ENCODE data around the gene TPST2. TPM values are rescaled to one million over a fixed set of nuclear protein-coding genes. Genes with fewer than 3 reads are reported as not detected.

The TPST2 gene
- total RNA-seq, 2 donors from 2014 or later, result 18.2 to 40.7 TPM

DNA sequence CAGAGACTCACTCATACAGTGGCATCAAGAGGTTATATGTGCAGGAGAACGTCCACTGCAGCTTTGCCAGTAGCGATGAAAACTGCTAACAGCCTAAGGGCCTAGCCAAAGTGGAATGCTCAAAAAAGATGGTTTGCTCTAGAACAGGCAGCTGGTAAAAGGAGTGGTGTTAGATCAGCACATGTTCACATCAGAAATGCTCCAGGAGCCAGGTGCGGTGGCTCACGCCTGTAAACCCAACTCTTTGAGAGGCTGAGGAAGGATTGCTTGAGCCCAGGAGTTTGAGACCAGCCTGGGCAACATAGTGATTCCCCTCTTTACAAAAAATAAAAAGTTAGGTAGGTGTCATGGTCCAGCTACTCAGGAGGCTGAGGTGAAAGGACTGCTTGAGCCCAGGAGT, 67.3 kb downstream of the TPST2 start:
- Mint-ChIP-seq H3K27me3 (no peaks in the 10 kb centered on the region), H3K36me3 (ENCODE audit: low read depth) (peaks cover 3% of the 10 kb centered on the region), H3K4me1 (no peaks in the 10 kb centered on the region), H3K27ac (no peak overlapping the region), H3K4me3 (no peak overlapping the region)
- DNase-seq (no peak), ATAC-seq (no peak)
- H3K9me3 ChIP-seq (ENCODE audit: control insufficient read depth, low read length, poor library complexity, severe bottlenecking), result no peaks in the 10 kb centered on the region

DNA sequence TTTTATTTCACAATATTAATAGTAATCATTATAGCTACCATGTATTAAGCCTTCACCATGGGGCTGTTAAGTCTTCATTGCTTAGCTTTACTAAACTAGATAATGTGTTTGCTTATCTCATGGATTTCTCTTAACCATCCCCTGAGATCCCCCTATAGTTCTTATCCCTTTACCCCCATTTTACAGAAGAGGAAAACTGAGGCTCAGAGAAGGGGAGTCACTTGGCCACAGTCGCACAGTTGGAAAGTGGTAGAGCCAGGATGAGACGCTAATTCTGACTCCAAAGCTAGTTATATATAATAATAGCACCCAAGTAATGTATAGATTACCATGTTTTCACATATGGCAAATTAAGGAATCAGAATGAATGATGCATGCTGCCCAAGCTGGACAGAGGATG, 67.9 kb downstream of the TPST2 start:
- no peak overlapping the region for H3K27ac Mint-ChIP-seq
- H3K4me1 Mint-ChIP-seq, result no peaks in the 10 kb centered on the region
- H3K9me3 ChIP-seq (ENCODE audit: control insufficient read depth, low read length, poor library complexity, severe bottlenecking), result no peaks in the 10 kb centered on the region
- H3K27me3 Mint-ChIP-seq, result no peaks in the 10 kb centered on the region
- no peak for ATAC-seq
- H3K36me3 Mint-ChIP-seq (ENCODE audit: low read depth), result peaks cover 3% of the 10 kb centered on the region
- no peak overlapping the region for H3K4me3 Mint-ChIP-seq
- no peak for DNase-seq

DNA sequence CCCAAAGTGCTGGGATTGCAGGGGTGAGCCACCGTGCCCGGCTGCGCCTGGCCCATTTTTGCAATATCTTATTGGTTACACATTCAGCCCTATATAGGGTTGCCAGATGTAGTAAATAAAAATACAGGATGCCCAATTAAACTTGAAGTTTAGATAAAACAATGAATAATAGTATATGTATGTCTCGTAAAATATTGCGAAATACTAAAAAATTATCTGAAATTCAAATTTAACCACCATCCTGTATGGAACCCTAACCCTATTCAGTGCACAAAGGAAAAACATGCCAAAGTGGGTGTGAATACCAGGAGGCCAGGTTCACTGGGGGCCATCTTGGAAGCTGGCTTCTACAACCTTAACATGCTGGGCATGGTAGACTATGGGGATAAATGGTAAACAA, 72.5 kb downstream of the TPST2 start:
- Mint-ChIP-seq H3K27me3 (no peaks in the 10 kb centered on the region), H3K36me3 (ENCODE audit: low read depth) (peaks cover 1% of the 10 kb centered on the region), H3K27ac (no peak overlapping the region), H3K4me3 (no peak overlapping the region), H3K4me1 (peaks cover 9% of the 10 kb centered on the region)
- no peak for ATAC-seq
- no peak for DNase-seq
- no peaks in the 10 kb centered on the region for H3K9me3 ChIP-seq (ENCODE audit: control insufficient read depth, low read length, poor library complexity, severe bottlenecking)

DNA sequence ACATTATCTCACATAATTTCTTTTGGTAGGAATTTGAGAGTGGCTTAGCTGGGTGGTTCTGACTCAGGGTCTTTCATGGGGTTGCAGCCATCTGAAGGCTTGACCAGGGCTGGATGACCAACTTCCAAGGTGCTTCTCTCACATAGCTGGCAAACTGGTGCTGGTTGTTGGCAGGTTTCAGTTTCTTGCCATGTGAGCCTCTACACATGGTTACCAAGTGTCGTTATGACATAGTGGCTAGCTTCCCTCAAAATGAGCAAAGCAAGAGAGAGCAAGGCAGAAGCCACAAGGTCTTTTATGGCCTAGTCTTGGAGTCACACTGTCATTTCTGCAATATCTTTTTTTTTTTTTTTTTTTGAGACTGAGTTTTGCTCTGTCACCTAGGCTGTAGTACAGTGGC, 73.4 kb downstream of the TPST2 start:
- ATAC-seq (no peak), DNase-seq (no peak)
- Mint-ChIP-seq H3K27me3 (no peaks in the 10 kb centered on the region), H3K36me3 (ENCODE audit: low read depth) (peaks cover 5% of the 10 kb centered on the region), H3K4me3 (no peak overlapping the region), H3K4me1 (peaks cover 13% of the 10 kb centered on the region), H3K27ac (no peak overlapping the region)
- H3K9me3 ChIP-seq (ENCODE audit: control insufficient read depth, low read length, poor library complexity, severe bottlenecking), result no peaks in the 10 kb centered on the region

DNA sequence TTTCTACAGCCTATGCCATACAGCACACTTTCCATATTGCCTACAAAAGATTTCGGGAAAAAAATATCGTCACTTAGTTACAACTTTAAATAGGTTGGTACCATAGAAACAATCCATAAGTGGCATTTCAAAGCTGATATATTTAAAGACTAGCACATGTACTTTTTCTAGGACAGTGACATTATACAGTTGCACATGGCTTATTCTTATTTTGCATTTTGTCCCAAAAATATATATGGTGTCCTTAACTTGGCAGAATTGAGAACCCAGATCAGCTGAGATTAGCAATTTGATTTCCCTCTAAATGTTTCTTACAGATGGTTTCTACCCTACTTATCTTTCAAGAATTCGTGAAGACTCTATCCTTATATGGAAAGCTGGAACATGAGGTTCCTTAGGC, 74.0 kb downstream of the TPST2 start:
- ATAC-seq, result no peak
- peaks cover 5% of the 10 kb centered on the region for H3K36me3 Mint-ChIP-seq (ENCODE audit: low read depth)
- no peak for DNase-seq
- H3K9me3 ChIP-seq (ENCODE audit: control insufficient read depth, low read length, poor library complexity, severe bottlenecking), result no peaks in the 10 kb centered on the region
- no peak overlapping the region for H3K4me3 Mint-ChIP-seq
- no peak overlapping the region for H3K27ac Mint-ChIP-seq
- peaks cover 16% of the 10 kb centered on the region for H3K4me1 Mint-ChIP-seq
- H3K27me3 Mint-ChIP-seq, result no peaks in the 10 kb centered on the region

DNA sequence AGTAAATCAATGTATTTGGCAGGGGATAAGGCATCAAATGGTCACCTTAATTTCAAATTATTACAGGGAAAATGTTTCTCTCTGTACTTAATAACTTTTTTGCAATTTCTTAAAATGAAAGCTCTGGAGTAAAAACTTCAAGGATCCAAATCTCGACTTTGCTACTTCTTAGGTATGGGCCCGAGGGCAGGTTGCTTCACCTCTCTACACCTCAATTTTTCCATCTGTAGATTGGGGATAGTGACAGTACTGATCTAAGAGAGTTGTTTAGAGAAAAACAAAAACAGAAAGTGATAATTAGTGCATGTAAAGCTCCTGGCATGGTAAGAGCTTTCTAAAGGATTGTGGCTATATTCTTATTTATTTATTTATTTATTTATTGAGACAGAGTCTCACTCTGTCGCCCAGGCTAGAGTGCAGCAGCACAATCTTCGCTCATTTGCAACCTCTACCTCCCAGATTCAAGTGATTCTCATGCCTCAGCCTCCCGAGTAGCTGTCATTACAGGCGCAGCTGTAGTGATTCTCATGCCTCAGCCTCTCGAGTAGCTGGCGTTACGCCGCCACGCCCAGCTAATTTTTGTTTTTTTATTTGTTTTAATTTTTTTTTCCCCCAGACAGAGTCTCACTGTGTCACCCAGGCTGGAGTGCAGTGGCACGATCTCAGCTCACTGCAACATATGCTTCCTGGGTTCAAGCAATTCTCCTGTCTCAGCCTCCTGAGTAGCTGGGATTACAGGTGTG, 75.3 kb downstream of the TPST2 start:
- no peaks in the 10 kb centered on the region for H3K9me3 ChIP-seq (ENCODE audit: control insufficient read depth, low read length, poor library complexity, severe bottlenecking)
- ATAC-seq (no peak), DNase-seq (no peak)
- Mint-ChIP-seq H3K4me1 (peaks cover 22% of the 10 kb centered on the region), H3K27me3 (no peaks in the 10 kb centered on the region), H3K27ac (no peak overlapping the region), H3K36me3 (ENCODE audit: low read depth) (peaks cover 5% of the 10 kb centered on the region), H3K4me3 (no peak overlapping the region)

DNA sequence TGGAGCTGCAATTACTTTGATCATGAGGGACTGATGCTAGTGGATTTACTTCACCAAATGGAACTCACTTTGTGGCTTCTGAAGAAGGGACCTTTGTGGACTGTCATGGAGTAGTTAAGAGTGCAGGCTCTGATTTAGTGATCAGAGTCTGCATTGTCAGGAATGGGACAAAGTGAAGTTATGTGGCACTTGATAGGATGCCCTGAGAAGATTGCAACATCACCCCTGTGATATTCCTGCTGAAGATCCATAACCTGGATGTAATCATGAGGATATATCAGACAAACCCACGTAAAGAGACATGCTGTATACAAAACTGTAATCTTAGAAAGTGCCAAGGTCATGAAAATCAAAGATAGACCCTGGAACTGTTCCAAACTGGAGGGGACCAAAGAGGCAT, 76.1 kb downstream of the TPST2 start:
- H3K36me3 Mint-ChIP-seq (ENCODE audit: low read depth), result peaks cover 10% of the 10 kb centered on the region
- H3K27me3 Mint-ChIP-seq, result no peaks in the 10 kb centered on the region
- no peaks in the 10 kb centered on the region for H3K9me3 ChIP-seq (ENCODE audit: control insufficient read depth, low read length, poor library complexity, severe bottlenecking)
- H3K4me3 Mint-ChIP-seq, result no peak overlapping the region
- H3K4me1 Mint-ChIP-seq, result peaks cover 28% of the 10 kb centered on the region
- no peak for DNase-seq
- ATAC-seq, result no peak
- peak overlapping the region; percentile 99 for H3K27ac Mint-ChIP-seq

DNA sequence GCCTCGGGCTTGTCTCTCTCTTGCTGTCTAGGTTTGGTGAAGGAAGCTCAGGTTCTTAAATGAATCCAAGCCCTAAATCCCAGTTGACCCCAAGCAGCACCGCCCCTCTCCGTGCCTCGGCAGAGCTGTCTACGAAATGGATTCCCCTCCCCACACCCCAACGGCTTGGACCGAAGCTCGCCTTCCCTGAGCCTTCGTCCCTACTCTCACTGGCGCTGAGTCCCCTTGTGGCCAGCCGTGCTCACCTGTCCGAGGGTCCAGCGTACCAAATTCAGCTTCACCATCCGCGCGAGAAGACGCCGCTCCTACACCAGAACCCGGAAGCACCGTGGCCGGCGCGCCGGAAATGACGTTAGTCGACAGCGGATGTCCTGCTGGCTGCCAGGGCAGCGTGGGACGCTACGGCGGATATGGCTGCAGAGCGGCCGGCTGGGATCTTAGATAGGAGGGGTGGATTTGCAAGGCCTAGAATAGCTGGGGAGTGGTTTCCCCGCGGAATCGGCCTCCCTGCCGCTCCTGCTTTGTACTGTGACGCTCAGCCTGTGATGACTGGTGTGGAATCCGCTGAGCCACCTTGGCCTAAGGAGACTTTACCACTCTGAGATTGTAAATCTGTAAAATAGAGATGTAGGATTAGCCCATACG, 77.7 kb downstream of the TPST2 start, which contains the start of gene TFIP11:
Gene TFIP11, minus strand, starts transcription at position 325 of the 645 bp plus-strand sequence. CDS start 2,201 bp downstream, outside the sequence.
- Mint-ChIP-seq H3K27me3 (no peaks in the 10 kb centered on the region), H3K4me3 (peak within 1 kb of the TSS; percentile 99), H3K27ac (peak within 1 kb of the TSS; percentile 99), H3K4me1 (peaks cover 28% of the 10 kb centered on the region), H3K36me3 (ENCODE audit: low read depth) (peaks cover 10% of the 10 kb centered on the region)
- ATAC-seq (peak; percentile 96), DNase-seq (peak; percentile 76 to 81 (median 78))
- H3K9me3 ChIP-seq (ENCODE audit: control insufficient read depth, low read length, poor library complexity, severe bottlenecking), result no peaks in the 10 kb centered on the region

DNA sequence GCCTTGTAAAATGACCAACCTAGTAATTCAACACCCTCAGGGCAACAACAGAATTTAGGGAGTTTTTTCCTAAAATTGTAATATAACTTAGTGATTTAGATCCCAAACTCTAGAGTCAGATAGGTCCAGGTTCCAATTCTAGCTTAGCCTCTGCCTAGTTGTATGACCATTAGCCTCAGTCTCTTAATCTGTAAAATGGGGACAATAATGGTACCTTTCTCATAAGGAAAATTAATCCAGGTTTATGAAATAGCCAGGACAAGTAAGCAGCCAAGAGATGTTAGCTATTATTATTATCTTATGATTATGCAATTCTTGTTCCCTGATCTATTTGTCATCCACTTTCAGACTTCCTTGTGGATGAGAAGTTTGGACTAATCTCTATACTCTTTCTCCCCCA, 81.8 kb downstream of the TPST2 start:
- no peak for DNase-seq
- H3K27me3 Mint-ChIP-seq, result no peaks in the 10 kb centered on the region
- no peaks in the 10 kb centered on the region for H3K9me3 ChIP-seq (ENCODE audit: control insufficient read depth, low read length, poor library complexity, severe bottlenecking)
- ATAC-seq, result no peak
- H3K27ac Mint-ChIP-seq, result no peak overlapping the region
- H3K36me3 Mint-ChIP-seq (ENCODE audit: low read depth), result peaks cover 16% of the 10 kb centered on the region
- no peak overlapping the region for H3K4me3 Mint-ChIP-seq
- H3K4me1 Mint-ChIP-seq, result peaks cover 31% of the 10 kb centered on the region

DNA sequence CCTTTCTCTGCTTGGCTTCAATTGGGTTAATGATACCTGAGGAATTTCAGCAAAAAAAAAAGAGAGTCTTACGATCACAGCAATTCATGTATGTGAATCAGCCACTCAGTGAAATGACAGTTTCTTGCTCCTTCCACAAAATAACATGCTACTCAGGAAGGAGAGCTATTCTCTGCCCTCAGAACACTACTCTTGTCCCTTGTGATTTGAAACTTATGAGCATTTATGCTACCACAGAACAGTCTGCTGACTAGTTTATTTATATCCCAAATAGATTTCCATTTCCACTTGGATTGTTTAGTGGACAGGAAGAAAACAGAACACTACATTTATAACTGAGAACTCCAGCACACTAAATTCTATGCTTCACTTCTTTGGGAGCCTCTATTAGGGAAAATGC, 86.2 kb downstream of the TPST2 start:
- H3K4me3 Mint-ChIP-seq, result no peak overlapping the region
- H3K9me3 ChIP-seq (ENCODE audit: control insufficient read depth, low read length, poor library complexity, severe bottlenecking), result no peaks in the 10 kb centered on the region
- DNase-seq (no peak), ATAC-seq (no peak)
- H3K4me1 Mint-ChIP-seq, result peaks cover 17% of the 10 kb centered on the region
- H3K27me3 Mint-ChIP-seq, result no peaks in the 10 kb centered on the region
- peaks cover 10% of the 10 kb centered on the region for H3K36me3 Mint-ChIP-seq (ENCODE audit: low read depth)
- peak overlapping the region; percentile 81 for H3K27ac Mint-ChIP-seq

DNA sequence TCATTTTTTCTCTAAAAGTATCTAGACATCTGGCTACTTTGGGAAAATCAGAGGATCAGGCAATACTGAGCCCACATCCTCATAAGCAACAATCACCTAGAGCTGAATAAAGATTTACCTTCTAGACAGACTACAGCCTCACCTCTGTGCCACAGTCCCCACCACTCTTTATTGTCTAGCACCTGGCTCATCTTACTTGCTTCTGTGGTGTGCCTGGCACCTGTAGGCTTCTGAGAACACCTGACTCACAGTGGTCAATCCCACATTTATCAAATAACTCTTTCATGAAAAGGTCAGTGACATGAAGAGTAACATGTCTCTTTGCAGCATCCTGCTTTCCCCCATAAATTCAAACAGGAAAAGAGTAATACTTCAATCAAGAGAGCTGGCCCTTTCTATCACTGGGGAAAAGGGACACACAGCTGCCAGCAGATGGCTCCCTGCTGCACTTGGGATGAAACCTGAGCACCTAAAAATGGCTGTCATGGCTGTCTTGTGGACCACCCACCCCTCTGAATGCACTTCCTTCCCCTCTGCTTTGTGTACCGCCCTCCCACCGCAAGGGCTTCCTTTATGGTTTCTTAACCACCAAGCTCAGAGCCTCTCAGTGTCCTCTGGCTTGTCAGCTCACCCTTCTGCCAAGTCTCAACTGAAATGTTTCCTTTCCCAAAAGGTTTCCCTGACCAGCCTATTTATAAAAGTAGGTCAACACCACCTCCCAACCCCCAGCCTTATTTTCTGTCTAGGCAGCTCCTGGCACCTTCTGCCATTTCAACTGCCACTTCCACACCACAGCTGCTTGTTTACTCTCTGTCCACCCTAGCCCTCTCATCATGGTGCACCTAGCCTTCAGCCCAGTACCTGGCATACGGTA, 87.0 kb downstream of the TPST2 start:
- peaks cover 10% of the 10 kb centered on the region for H3K36me3 Mint-ChIP-seq (ENCODE audit: low read depth)
- no peaks in the 10 kb centered on the region for H3K9me3 ChIP-seq (ENCODE audit: control insufficient read depth, low read length, poor library complexity, severe bottlenecking)
- peak overlapping the region; percentile 80 for H3K4me3 Mint-ChIP-seq
- H3K27ac Mint-ChIP-seq, result peak overlapping the region; percentile 81
- ATAC-seq, result peak; percentile 93
- H3K4me1 Mint-ChIP-seq, result peaks cover 17% of the 10 kb centered on the region
- DNase-seq, result peak; percentile 30 to 39 (median 30)
- H3K27me3 Mint-ChIP-seq, result no peaks in the 10 kb centered on the region

DNA sequence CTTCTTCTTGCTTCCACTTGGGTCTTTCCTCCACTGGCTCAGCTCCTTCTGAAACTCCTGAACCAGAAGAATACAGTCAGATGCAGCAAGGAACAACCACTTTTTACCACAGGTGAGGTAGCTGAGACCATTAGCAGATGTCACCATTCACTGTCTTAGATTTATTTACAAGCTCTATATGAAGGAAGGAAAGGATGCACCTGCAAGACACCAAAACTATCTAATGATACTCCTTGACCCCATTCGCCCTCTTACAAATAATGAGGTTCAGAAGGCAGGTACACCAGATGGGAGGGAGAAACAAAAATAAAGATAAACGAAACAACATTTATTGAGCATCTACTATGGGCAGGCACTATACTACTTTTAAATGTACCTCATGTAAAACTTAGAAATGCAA, 87.9 kb downstream of the TPST2 start:
- no peaks in the 10 kb centered on the region for H3K9me3 ChIP-seq (ENCODE audit: control insufficient read depth, low read length, poor library complexity, severe bottlenecking)
- no peaks in the 10 kb centered on the region for H3K27me3 Mint-ChIP-seq
- H3K4me1 Mint-ChIP-seq, result peaks cover 17% of the 10 kb centered on the region
- ATAC-seq (no peak), DNase-seq (no peak)
- H3K4me3 Mint-ChIP-seq, result no peak overlapping the region
- no peak overlapping the region for H3K27ac Mint-ChIP-seq
- H3K36me3 Mint-ChIP-seq (ENCODE audit: low read depth), result peaks cover 13% of the 10 kb centered on the region

DNA sequence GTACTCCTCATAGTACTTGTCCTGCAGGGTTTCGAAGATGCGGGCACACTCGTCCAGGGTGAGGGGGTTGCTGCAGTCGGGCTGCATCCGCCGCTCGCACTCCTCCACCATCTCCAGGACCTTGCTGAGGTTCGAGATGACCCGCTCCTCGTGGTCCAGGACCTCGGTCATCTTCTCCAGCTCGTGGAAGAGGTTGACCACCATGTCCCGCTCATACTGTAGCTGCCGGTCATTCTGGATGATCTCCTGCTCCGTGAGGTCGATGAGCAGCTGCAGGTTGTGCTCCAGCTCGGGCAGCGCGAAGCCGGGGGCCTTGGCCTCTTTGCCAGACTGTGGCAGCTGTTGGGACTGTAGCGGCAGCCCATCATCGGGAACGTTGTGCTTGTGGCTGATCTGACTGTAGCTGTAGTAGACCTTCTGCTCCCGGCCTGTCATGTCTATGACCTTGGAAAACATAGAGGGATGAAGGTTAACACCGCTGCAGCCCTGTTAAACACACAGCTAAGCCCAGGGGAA, 90.7 kb downstream of the TPST2 start:
- no peaks in the 10 kb centered on the region for H3K9me3 ChIP-seq (ENCODE audit: control insufficient read depth, low read length, poor library complexity, severe bottlenecking)
- Mint-ChIP-seq H3K4me1 (peaks cover 14% of the 10 kb centered on the region), H3K4me3 (no peak overlapping the region), H3K27me3 (no peaks in the 10 kb centered on the region), H3K36me3 (ENCODE audit: low read depth) (peaks cover 12% of the 10 kb centered on the region), H3K27ac (peak overlapping the region; percentile 63)
- ATAC-seq (no peak), DNase-seq (no peak)

Data from T-helper 17 cell (primary cell).